Measurements from ENCODE around the gene SLC11A1.

Gene SLC11A1

DNA sequence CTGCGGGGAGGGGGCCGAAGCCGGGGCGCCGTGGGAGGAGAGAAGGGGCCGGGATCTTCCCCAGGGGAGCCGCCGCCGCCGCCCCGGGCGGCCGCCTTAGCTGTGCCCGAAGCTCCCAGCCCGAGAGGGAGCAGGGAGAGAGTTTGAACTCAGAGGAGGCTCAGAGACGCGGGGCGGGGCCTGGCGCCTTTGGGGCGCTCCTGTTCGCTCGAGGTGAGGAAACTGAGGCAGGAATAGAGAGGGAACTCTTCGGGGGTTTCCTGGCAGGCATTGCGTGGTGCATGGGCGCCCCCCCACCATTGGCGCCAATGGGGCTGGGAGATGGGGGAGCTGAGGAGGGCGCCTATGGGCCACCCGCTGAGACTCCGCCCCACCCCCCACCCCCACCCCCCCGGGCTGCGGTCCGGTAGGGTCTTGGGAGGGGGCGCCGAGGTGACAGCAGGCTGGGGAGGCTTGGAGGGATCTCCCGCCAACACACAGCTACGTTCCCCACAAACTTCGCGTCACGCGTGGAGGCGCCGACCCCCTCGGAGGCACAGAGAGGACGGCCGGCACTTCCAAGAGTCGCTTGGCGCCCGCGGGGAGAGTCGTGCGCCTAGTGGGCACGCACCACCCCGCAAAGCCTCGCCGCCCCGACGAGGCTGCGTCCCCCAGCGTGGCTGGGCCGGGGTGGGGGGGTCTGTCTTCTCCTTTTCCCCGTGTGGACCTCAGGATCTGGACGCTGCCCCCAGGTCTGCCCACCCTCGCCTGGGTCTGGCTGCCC, 18.3 kb downstream of the SLC11A1 start:
- Histone ChIP-seq H3K79me1 (ENCODE audit: low read length) (peaks cover 37% of the 10 kb centered on the region), H4K91ac (ENCODE audit: low read depth, low read length) (peak overlapping the region; percentile 92), H3K18ac (ENCODE audit: low read length) (peak overlapping the region; percentile 93), H3K9ac (ENCODE audit: low read length) (peak overlapping the region; percentile 80), H3K23ac (ENCODE audit: low read length) (no peak overlapping the region), H3K36me3 (ENCODE audit: control insufficient read depth in 1 of 2, insufficient read depth in 2 of 2, low read length in 2 of 2) (peaks cover 35 to 36% of the 10 kb centered on the region in 2 experiments), H4K8ac (ENCODE audit: low read depth, low read length) (peak overlapping the region; percentile 88), H4K12ac (ENCODE audit: low read depth, low read length) (peak overlapping the region; percentile 33), H2BK12ac (ENCODE audit: low read length) (peak overlapping the region; percentile 53), H3K4me2 (ENCODE audit: low read length) (peak overlapping the region; percentile 87), H3K14ac (ENCODE audit: low read length) (peak overlapping the region; percentile 98), H3K4me3 (ENCODE audit: low read depth, low read length) (peak overlapping the region; percentile 73), H2AFZ (ENCODE audit: insufficient read depth, low read length, poor library complexity) (peak overlapping the region; percentile 24), H2AK5ac (ENCODE audit: low read length) (peak overlapping the region; percentile 96), H3K27ac (ENCODE audit: low read depth, low read length) (peak overlapping the region; percentile 75), H2BK120ac (ENCODE audit: insufficient read depth, low read length, poor library complexity) (peak overlapping the region; percentile 83), H3K4ac (ENCODE audit: low read depth, low read length) (peak overlapping the region; percentile 61), H3K79me2 (ENCODE audit: control insufficient read depth, insufficient read depth, low read length, poor library complexity) (peaks cover 21% of the 10 kb centered on the region), H3K4me1 (ENCODE audit: control insufficient read depth in 1 of 2, insufficient read depth in 2 of 2, low read length in 2 of 2) (peaks cover 20 to 28% of the 10 kb centered on the region in 2 experiments), H3K9me3 (ENCODE audit: insufficient read depth, low read depth, low read length) (no peaks in the 10 kb centered on the region), H2BK5ac (ENCODE audit: low read depth, low read length, poor library complexity) (peak overlapping the region; percentile 78), H3K27me3 (ENCODE audit: insufficient read depth, low read length) (no peaks in the 10 kb centered on the region)
- WGBS (ENCODE audit: extremely low coverage, insufficient coverage, insufficient read length) = no CpG with 5 or more reads among the region's 63 CpGs
- DNase-seq = peak in 1 of 2 donors; percentile 31

GRCh38 chr2:218400930-218401881, 19.1 kb downstream of the SLC11A1 start:
- peak overlapping the region; percentile 73 for H3K4me3 ChIP-seq (ENCODE audit: low read depth, low read length)

DNA sequence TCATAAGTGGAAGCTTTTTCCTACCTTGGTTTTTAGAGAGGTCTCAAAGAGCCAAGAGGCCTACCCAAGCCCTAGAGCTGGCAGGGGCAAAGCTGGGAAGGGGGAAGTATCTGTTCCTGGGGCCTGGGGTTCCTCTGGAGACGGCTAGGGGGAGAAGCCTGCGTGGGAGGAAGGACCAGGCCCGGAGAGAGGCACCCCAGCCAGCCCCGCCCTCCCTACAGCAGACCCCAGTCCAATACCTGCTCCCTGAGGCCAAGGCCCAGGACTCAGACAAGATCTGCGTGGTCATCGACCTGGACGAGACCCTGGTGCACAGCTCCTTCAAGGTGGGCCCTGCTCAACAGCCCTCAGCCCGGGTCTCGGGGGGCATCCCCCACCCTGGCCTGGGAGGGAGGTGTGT, 19.8 kb downstream of the SLC11A1 start:
- Histone ChIP-seq H3K9ac (ENCODE audit: low read length) (no peak overlapping the region), H2BK5ac (ENCODE audit: low read depth, low read length, poor library complexity) (no peak overlapping the region), H2AFZ (ENCODE audit: insufficient read depth, low read length, poor library complexity) (no peak overlapping the region), H2AK5ac (ENCODE audit: low read length) (no peak overlapping the region), H3K14ac (ENCODE audit: low read length) (no peak overlapping the region), H3K18ac (ENCODE audit: low read length) (no peak overlapping the region), H3K36me3 (ENCODE audit: control insufficient read depth in 1 of 2, insufficient read depth in 2 of 2, low read length in 2 of 2) (peaks cover 35 to 36% of the 10 kb centered on the region in 2 experiments), H4K91ac (ENCODE audit: low read depth, low read length) (no peak overlapping the region), H3K4me2 (ENCODE audit: low read length) (no peak overlapping the region), H4K12ac (ENCODE audit: low read depth, low read length) (no peak overlapping the region), H3K79me2 (ENCODE audit: control insufficient read depth, insufficient read depth, low read length, poor library complexity) (peaks cover 19% of the 10 kb centered on the region), H3K9me3 (ENCODE audit: insufficient read depth, low read depth, low read length) (no peaks in the 10 kb centered on the region), H3K79me1 (ENCODE audit: low read length) (peaks cover 40% of the 10 kb centered on the region), H3K4me1 (ENCODE audit: control insufficient read depth in 1 of 2, insufficient read depth in 2 of 2, low read length in 2 of 2) (peaks cover 21 to 30% of the 10 kb centered on the region in 2 experiments), H2BK12ac (ENCODE audit: low read length) (no peak overlapping the region), H3K23ac (ENCODE audit: low read length) (no peak overlapping the region), H2BK120ac (ENCODE audit: insufficient read depth, low read length, poor library complexity) (no peak overlapping the region), H4K8ac (ENCODE audit: low read depth, low read length) (no peak overlapping the region), H3K4ac (ENCODE audit: low read depth, low read length) (no peak overlapping the region), H3K4me3 (ENCODE audit: low read depth, low read length) (no peak overlapping the region), H3K27ac (ENCODE audit: low read depth, low read length) (no peak overlapping the region), H3K27me3 (ENCODE audit: insufficient read depth, low read length) (no peaks in the 10 kb centered on the region)
- DNase-seq = no peak
- WGBS (ENCODE audit: extremely low coverage, insufficient coverage, insufficient read length) = no CpG with 5 or more reads among the region's 9 CpGs

More at GRCh38 chr2:218400930-218401881, 19.1 kb downstream of the SLC11A1 start:
- Histone ChIP-seq H3K79me2 (ENCODE audit: control insufficient read depth, insufficient read depth, low read length, poor library complexity) (peaks cover 20% of the 10 kb centered on the region), H4K8ac (ENCODE audit: low read depth, low read length) (no peak overlapping the region), H3K4me1 (ENCODE audit: control insufficient read depth in 1 of 2, insufficient read depth in 2 of 2, low read length in 2 of 2) (peaks cover 24 to 33% of the 10 kb centered on the region in 2 experiments), H3K18ac (ENCODE audit: low read length) (peak overlapping the region; percentile 57), H4K12ac (ENCODE audit: low read depth, low read length) (no peak overlapping the region), H3K4ac (ENCODE audit: low read depth, low read length) (no peak overlapping the region), H2BK12ac (ENCODE audit: low read length) (peak overlapping the region; percentile 2), H3K23ac (ENCODE audit: low read length) (no peak overlapping the region), H3K27me3 (ENCODE audit: insufficient read depth, low read length) (no peaks in the 10 kb centered on the region), H2AK5ac (ENCODE audit: low read length) (no peak overlapping the region), H2AFZ (ENCODE audit: insufficient read depth, low read length, poor library complexity) (no peak overlapping the region), H4K91ac (ENCODE audit: low read depth, low read length) (peak overlapping the region; percentile 0), H3K36me3 (ENCODE audit: control insufficient read depth in 1 of 2, insufficient read depth in 2 of 2, low read length in 2 of 2) (peaks cover 35 to 36% of the 10 kb centered on the region in 2 experiments), H2BK5ac (ENCODE audit: low read depth, low read length, poor library complexity) (no peak overlapping the region), H2BK120ac (ENCODE audit: insufficient read depth, low read length, poor library complexity) (no peak overlapping the region), H3K79me1 (ENCODE audit: low read length) (peaks cover 41% of the 10 kb centered on the region), H3K9ac (ENCODE audit: low read length) (peak overlapping the region; percentile 43), H3K9me3 (ENCODE audit: insufficient read depth, low read depth, low read length) (no peaks in the 10 kb centered on the region), H3K27ac (ENCODE audit: low read depth, low read length) (no peak overlapping the region), H3K4me2 (ENCODE audit: low read length) (peak overlapping the region; percentile 87), H3K14ac (ENCODE audit: low read length) (peak overlapping the region; percentile 98)
- DNase-seq = no peak
- no CpG with 5 or more reads among the region's 24 CpGs for WGBS (ENCODE audit: extremely low coverage, insufficient coverage, insufficient read length)

GRCh38 chr2:218402491-218402901, 20.4 kb downstream of the SLC11A1 start:
- no peak overlapping the region for H2BK12ac ChIP-seq (ENCODE audit: low read length)
- no peaks in the 10 kb centered on the region for H3K9me3 ChIP-seq (ENCODE audit: insufficient read depth, low read depth, low read length)
- peaks cover 18 to 28% of the 10 kb centered on the region in 2 experiments for H3K4me1 ChIP-seq (ENCODE audit: control insufficient read depth in 1 of 2, insufficient read depth in 2 of 2, low read length in 2 of 2)
- no peak overlapping the region for H3K27ac ChIP-seq (ENCODE audit: low read depth, low read length)
- H3K23ac ChIP-seq (ENCODE audit: low read length) = no peak overlapping the region
- H4K12ac ChIP-seq (ENCODE audit: low read depth, low read length) = no peak overlapping the region
- H3K4me2 ChIP-seq (ENCODE audit: low read length) = no peak overlapping the region
- peaks cover 35 to 36% of the 10 kb centered on the region in 2 experiments for H3K36me3 ChIP-seq (ENCODE audit: control insufficient read depth in 1 of 2, insufficient read depth in 2 of 2, low read length in 2 of 2)
- H3K18ac ChIP-seq (ENCODE audit: low read length) = no peak overlapping the region
- no peak overlapping the region for H4K91ac ChIP-seq (ENCODE audit: low read depth, low read length)
- peaks cover 19% of the 10 kb centered on the region for H3K79me2 ChIP-seq (ENCODE audit: control insufficient read depth, insufficient read depth, low read length, poor library complexity)
- H2BK120ac ChIP-seq (ENCODE audit: insufficient read depth, low read length, poor library complexity) = no peak overlapping the region
- H3K14ac ChIP-seq (ENCODE audit: low read length) = no peak overlapping the region
- peak overlapping the region; percentile 1 for H2AFZ ChIP-seq (ENCODE audit: insufficient read depth, low read length, poor library complexity)
- H3K4ac ChIP-seq (ENCODE audit: low read depth, low read length) = no peak overlapping the region
- H2BK5ac ChIP-seq (ENCODE audit: low read depth, low read length, poor library complexity) = no peak overlapping the region
- H3K9ac ChIP-seq (ENCODE audit: low read length) = no peak overlapping the region
- H4K8ac ChIP-seq (ENCODE audit: low read depth, low read length) = no peak overlapping the region
- no peak for DNase-seq
- no peaks in the 10 kb centered on the region for H3K27me3 ChIP-seq (ENCODE audit: insufficient read depth, low read length)
- no CpG with 5 or more reads among the region's 8 CpGs for WGBS (ENCODE audit: extremely low coverage, insufficient coverage, insufficient read length)
- no peak overlapping the region for H2AK5ac ChIP-seq (ENCODE audit: low read length)
- H3K4me3 ChIP-seq (ENCODE audit: low read depth, low read length) = no peak overlapping the region
- H3K79me1 ChIP-seq (ENCODE audit: low read length) = peaks cover 35% of the 10 kb centered on the region
